Cardiac muscle cell (in vitro differentiated cells and primary cell): ENCODE data around the gene TKTL2. TPM values are rescaled to one million over a fixed set of nuclear protein-coding genes. Genes with fewer than 3 reads are reported as not detected.

ENCODE experiments used
- DNase-seq, 2 donors: peaks; one replicate each; pipeline versions ENCODE4 v3.0.0 to v3.0.0-alpha.2; 2010 to 2017; ENCODE audit warnings: low read depth in 1 of 2, low spot score in 1 of 2
- H3K27ac ChIP-seq: fragments of 200-600 bp; sonication (generic); 2 replicates; pipeline ENCODE4 v1.5.1; 2016
- H3K27me3 ChIP-seq: fragments of 200-600 bp; sonication (generic); 2 replicates; pipeline ENCODE4 v1.6.0; 2016; ENCODE audit warnings: control low read depth
- H3K36me3 ChIP-seq: fragments of 200-600 bp; sonication (generic); 2 replicates; pipeline ENCODE4 v1.5.1; 2016; ENCODE audit warnings: control low read depth
- H3K4me1 ChIP-seq: fragments of 200-600 bp; sonication (generic); 2 replicates; pipeline ENCODE4 v1.8.1; 2017; ENCODE audit warnings: low read depth, mild to moderate bottlenecking, mixed run types
- H3K4me3 ChIP-seq: fragments of 200-600 bp; sonication (generic); 2 replicates; pipeline ENCODE4 v1.5.1; 2016; ENCODE audit warnings: mild to moderate bottlenecking
- H3K9me3 ChIP-seq: fragments of 200-600 bp; sonication (generic); 2 replicates; pipeline ENCODE4 v1.5.1; 2017; ENCODE audit warnings: low read depth, mild to moderate bottlenecking, control low read depth
- polyA plus RNA-seq: library from polyadenylated mRNA; unstranded; fragments of >200 nt; fragmentation: Nextera tagmentation; extraction: Ambion mirVana; gene quantifications from 2 replicates; pipeline ENCODE4 v1.2.1, GENCODE V29; 2016
- total RNA-seq: library from RNA; depleted of rRNA; stranded (reverse); fragments of >200 nt; gene quantifications from 2 replicates; pipeline ENCODE4 v1.2.3, GENCODE V29; 2016
- TF ChIP-seq, protein P1 (sequence below): IDR thresholded peaks from 2 replicates; pipeline ENCODE4 v1.5.1; 2012; ENCODE audit warnings: low read depth, mild to moderate bottlenecking, low read length

Gene TKTL2
- total and polyA plus RNA-seq, 2 experiments from 2014 or later, result not detected

DNA sequence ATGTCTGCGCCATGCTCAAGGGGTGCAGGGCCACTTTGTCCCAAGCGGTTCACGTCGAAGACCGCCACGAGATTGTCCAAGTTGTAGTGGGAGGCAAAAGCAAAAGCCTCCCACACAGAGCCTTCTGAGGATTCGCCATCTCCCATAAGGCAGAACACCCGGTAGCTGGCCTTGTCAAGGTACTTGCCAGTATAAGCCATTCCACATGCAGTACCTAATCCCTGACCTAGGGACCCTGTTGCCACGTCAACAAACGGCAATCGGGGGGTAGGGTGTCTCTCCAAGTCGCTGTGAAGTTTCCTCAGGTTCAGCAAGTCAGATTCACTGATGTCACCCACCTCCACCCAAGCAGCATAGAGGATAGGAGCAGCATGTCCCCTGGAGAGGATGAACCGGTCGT is 424 bp downstream of the TKTL2 start:
- Histone ChIP-seq H3K4me3 (no peak overlapping the region), H3K4me1 (peaks cover 15% of the 10 kb centered on the region), H3K27me3 (no peaks in the 10 kb centered on the region), H3K9me3 (no peaks in the 10 kb centered on the region), H3K36me3 (no peaks in the 10 kb centered on the region), H3K27ac (no peak overlapping the region)
- DNase-seq, result no peak
- TF ChIP-seq, protein P1, sequence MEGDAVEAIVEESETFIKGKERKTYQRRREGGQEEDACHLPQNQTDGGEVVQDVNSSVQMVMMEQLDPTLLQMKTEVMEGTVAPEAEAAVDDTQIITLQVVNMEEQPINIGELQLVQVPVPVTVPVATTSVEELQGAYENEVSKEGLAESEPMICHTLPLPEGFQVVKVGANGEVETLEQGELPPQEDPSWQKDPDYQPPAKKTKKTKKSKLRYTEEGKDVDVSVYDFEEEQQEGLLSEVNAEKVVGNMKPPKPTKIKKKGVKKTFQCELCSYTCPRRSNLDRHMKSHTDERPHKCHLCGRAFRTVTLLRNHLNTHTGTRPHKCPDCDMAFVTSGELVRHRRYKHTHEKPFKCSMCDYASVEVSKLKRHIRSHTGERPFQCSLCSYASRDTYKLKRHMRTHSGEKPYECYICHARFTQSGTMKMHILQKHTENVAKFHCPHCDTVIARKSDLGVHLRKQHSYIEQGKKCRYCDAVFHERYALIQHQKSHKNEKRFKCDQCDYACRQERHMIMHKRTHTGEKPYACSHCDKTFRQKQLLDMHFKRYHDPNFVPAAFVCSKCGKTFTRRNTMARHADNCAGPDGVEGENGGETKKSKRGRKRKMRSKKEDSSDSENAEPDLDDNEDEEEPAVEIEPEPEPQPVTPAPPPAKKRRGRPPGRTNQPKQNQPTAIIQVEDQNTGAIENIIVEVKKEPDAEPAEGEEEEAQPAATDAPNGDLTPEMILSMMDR, result no peak

DNA sequence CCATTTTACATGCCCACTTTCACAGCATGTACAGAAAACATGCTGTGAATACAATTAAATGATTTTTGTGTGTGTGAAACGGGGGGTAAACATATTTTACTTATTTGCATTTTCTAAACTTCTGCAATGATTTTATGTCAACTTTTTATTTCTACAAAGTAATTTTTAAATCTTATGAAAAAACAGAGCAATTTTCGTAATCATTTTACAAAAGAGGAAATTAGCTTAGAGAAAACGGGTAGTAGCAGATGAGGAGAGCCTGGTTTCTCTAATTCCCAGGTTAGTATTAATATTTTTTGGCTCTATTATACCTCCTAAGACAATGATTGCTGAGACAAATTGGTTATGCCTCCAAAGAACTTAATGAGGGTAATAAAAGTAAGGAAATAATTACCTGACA is 3.2 kb downstream of the TKTL2 start:
- TF ChIP-seq, protein P1, result no peak

DNA sequence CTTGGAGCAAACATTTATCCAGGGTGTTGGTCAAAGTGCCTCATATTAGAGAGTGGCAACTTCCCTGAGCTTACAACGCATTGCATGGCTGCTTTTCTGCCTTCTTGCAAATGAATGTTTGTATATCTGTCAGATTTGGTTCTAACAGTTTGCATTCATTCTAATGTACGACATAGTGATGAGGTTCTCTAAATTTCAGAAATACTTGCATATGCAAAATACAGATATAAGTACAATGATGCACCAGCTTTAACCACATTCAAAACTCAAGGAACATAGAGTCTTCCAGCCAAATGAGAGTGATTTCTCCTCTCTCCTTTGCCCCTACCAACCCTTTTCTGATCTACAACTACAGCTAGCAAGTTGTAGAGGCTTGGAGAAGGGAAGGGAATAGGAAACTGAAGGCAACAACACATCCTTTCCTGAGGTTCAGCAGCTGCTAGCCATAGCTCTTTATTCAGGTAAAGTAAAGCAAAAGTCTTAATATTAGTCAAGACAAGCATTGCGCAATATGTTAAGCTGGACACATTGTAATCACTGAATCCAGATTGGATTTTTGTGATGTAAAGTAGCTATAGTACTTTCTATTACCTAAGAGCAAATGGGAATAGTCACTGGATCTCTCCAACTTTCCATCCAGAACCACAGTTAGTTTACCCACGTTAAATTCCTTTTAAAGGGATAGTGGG is 6.3 kb downstream of the TKTL2 start:
- DNase-seq, result no peak
- Histone ChIP-seq H3K27me3 (no peaks in the 10 kb centered on the region), H3K4me3 (no peak overlapping the region), H3K27ac (no peak overlapping the region), H3K36me3 (no peaks in the 10 kb centered on the region), H3K9me3 (no peaks in the 10 kb centered on the region), H3K4me1 (no peaks in the 10 kb centered on the region)
- TF ChIP-seq, protein P1, result no peak

More for the DNA sequence above, 3.2 kb downstream of the TKTL2 start:
- no peak for DNase-seq
- Histone ChIP-seq H3K27ac (no peak overlapping the region), H3K9me3 (no peaks in the 10 kb centered on the region), H3K36me3 (no peaks in the 10 kb centered on the region), H3K27me3 (no peaks in the 10 kb centered on the region), H3K4me1 (no peaks in the 10 kb centered on the region), H3K4me3 (no peak overlapping the region)

DNA sequence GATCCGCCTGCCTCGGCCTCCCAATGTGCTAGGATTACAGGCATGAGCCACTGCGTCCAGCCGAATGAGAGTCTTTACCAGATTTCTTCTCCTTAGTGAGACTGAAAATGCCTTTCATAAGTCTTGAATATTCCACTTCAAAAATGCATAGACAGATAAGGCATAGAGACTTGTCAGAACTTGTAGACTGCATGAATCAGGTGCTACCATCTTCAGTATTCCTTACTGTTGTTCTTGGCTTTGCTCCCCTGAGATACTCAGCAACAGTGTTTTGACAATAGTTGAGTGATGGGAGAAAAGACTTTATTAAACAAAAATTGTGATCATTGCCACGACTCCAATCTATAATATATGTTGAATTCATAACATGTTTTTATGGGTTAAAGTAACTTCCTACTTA is 11.0 kb downstream of the TKTL2 start:
- peaks cover 2% of the 10 kb centered on the region for H3K4me1 ChIP-seq
- no peak overlapping the region for H3K4me3 ChIP-seq
- no peaks in the 10 kb centered on the region for H3K27me3 ChIP-seq
- no peaks in the 10 kb centered on the region for H3K36me3 ChIP-seq
- TF ChIP-seq, protein P1, result no peak
- no peak overlapping the region for H3K27ac ChIP-seq
- no peaks in the 10 kb centered on the region for H3K9me3 ChIP-seq
- no peak for DNase-seq

DNA sequence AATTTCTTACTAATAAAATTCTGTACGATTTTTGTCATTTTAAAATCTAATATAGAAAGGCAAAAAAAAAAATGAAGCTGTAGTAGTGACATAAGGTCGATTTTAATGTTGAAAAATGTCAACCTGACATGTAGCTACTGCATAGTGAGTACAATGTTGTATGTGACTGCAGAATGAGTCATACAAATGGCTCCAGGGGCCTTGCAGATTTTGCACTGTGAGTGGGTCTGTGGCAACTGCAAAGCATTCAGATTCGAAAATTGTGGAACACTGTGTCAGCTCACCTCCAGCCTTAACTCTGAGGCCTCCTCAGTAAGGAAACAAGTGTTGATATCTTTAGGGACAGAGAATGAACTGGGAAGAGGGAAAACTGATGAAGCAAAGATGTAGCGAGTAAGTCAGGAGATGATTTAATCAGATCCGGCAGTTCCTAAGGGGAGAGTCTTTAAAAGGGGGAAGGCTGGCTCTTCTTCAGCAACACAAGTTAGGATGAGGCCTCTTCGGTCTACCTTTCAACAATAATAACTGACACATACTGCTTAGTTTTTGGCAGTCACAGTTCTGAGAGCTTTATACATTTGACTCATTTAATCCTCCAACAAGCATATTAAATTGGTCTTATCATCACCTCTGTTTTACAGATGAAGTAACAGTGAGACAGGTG is 24.9 kb downstream of the TKTL2 start:
- Histone ChIP-seq H3K36me3 (no peaks in the 10 kb centered on the region), H3K9me3 (no peaks in the 10 kb centered on the region), H3K4me1 (no peaks in the 10 kb centered on the region), H3K27me3 (no peaks in the 10 kb centered on the region), H3K27ac (peak overlapping the region; percentile 11), H3K4me3 (no peak overlapping the region)
- TF ChIP-seq, protein P1, result no peak
- peak; percentile 4 to 53 for DNase-seq
